IMR-90 (cell line): Measurements from ENCODE around the gene C10orf120. TPM values are rescaled to one million over a fixed set of nuclear protein-coding genes. Genes with fewer than 3 reads are reported as not detected.

ENCODE experiments used
- ATAC-seq: fragments of 200-7000 bp; cut with Tn5 transposase; 2 replicates; pipeline ENCODE4 v1.9.1; 2020; ENCODE audit warnings: low read depth, mild to moderate bottlenecking, moderate library complexity
- BruUV-seq: library from RNA; stranded (reverse); fragments of 400-500 nt; replicated peaks from 2 replicates; lab custom pipeline; 2021; lab: Mats Ljungman, UMichigan
- CTCF ChIA-PET: fragments of 300-600 bp; formaldehyde crosslinking; extraction: SDS; loops from one replicate; lab custom pipeline; 2021; ENCODE audit warnings: antibody characterized with exemption; lab: Yijun Ruan, JAX
- POLR2A ChIA-PET: fragments of 300-600 bp; sonication (Branson Sonifier 250); formaldehyde crosslinking; loops from one replicate; lab custom pipeline; 2022; ENCODE audit warnings: antibody characterized with exemption; ENCODE audit not compliant: unreplicated experiment; lab: Charles Lee
- DNase-seq: peaks from one replicate; pipeline ENCODE4 v3.0.0; 2013
- H2AFZ ChIP-seq: replicated peaks from 2 replicates; pipeline ENCODE3; 2013; ENCODE audit warnings: low read length, mild to moderate bottlenecking; ENCODE audit not compliant: poor library complexity
- H2AK5ac ChIP-seq: 2 replicates; pipeline ENCODE4 v1.6.1; 2013; ENCODE audit warnings: low read depth, low read length, inconsistent platforms
- H2AK9ac ChIP-seq: replicated peaks from 2 replicates; pipeline ENCODE3; 2013; ENCODE audit warnings: mild to moderate bottlenecking, low read depth, low read length, moderate library complexity; ENCODE audit not compliant: poor library complexity
- H2BK120ac ChIP-seq: 2 replicates; pipeline ENCODE4 v1.6.1; 2013; ENCODE audit warnings: low read depth, low read length, inconsistent platforms
- H2BK15ac ChIP-seq: 3 replicates; pipeline ENCODE4 v1.6.1; 2013; ENCODE audit warnings: low read depth, low read length, inconsistent platforms
- H2BK20ac ChIP-seq: 2 replicates; pipeline ENCODE4 v1.6.1; 2013; ENCODE audit warnings: low read depth, mild to moderate bottlenecking, inconsistent platforms, low read length, moderate library complexity
- H2BK5ac ChIP-seq: 2 replicates; pipeline ENCODE4 v1.6.1; 2013; ENCODE audit warnings: mild to moderate bottlenecking, low read depth, low read length, inconsistent platforms; ENCODE audit not compliant: poor library complexity, severe bottlenecking
- H3K14ac ChIP-seq: replicated peaks from 2 replicates; pipeline ENCODE4 v1.6.1; 2013; ENCODE audit warnings: low read depth, low read length, inconsistent platforms
- H3K18ac ChIP-seq: 2 replicates; pipeline ENCODE4 v1.6.1; 2013; ENCODE audit warnings: low read depth, low read length, control low read depth
- H3K23ac ChIP-seq: 2 replicates; pipeline ENCODE4 v1.6.1; 2013; ENCODE audit warnings: low read depth, low read length, inconsistent platforms
- H3K27ac ChIP-seq: 2 replicates; pipeline ENCODE4 v1.5.1; 2013; ENCODE audit warnings: mild to moderate bottlenecking, control low read depth, low read length; ENCODE audit not compliant: insufficient read depth
- H3K27me3 ChIP-seq: 2 replicates; pipeline ENCODE4 v1.6.1; 2013; ENCODE audit warnings: low read length; ENCODE audit not compliant: control insufficient read depth, insufficient read depth
- H3K36me3 ChIP-seq: 2 replicates; pipeline ENCODE4 v1.6.1; 2013; ENCODE audit warnings: low read length, mixed read lengths; ENCODE audit not compliant: control insufficient read depth, insufficient read depth
- H3K4ac ChIP-seq: 2 replicates; pipeline ENCODE4 v1.6.1; 2013; ENCODE audit warnings: low read depth, low read length, inconsistent platforms
- H3K4me1 ChIP-seq: 2 replicates; pipeline ENCODE4 v1.6.1; 2013; ENCODE audit warnings: low read length, mixed read lengths; ENCODE audit not compliant: control insufficient read depth, insufficient read depth
- H3K4me2 ChIP-seq: 2 replicates; pipeline ENCODE4 v1.6.1; 2013; ENCODE audit warnings: low read depth, mild to moderate bottlenecking, control low read depth, low read length, moderate library complexity
- H3K4me3 ChIP-seq: 2 replicates; pipeline ENCODE4 v1.5.1; 2013; ENCODE audit warnings: low read depth, mild to moderate bottlenecking, control low read depth, low read length, moderate library complexity; ENCODE audit not compliant: insufficient read depth
- H3K56ac ChIP-seq: 2 replicates; pipeline ENCODE4 v1.6.1; 2013; ENCODE audit warnings: low read length, inconsistent platforms; ENCODE audit not compliant: insufficient read depth; ENCODE audit errors: extremely low read depth
- H3K79me1 ChIP-seq, 2 experiments: 2 replicates each; pipeline ENCODE4 v1.6.1; 2013; ENCODE audit warnings: low read length in 2 of 2, inconsistent platforms in 1 of 2, low read depth in 1 of 2
- H3K9ac ChIP-seq: 2 replicates; pipeline ENCODE4 v1.6.1; 2013; ENCODE audit warnings: low read depth, low read length, control low read depth
- H3K9me1 ChIP-seq: 2 replicates; pipeline ENCODE4 v1.6.1; 2013; ENCODE audit warnings: low read length, inconsistent platforms; ENCODE audit not compliant: insufficient read depth
- H3K9me3 ChIP-seq: 2 replicates; pipeline ENCODE4 v1.6.1; 2013; ENCODE audit warnings: low read length; ENCODE audit not compliant: control insufficient read depth, insufficient read depth
- H4K20me1 ChIP-seq: 2 replicates; pipeline ENCODE4 v1.6.1; 2013; ENCODE audit warnings: low read length, inconsistent platforms; ENCODE audit not compliant: insufficient read depth
- H4K5ac ChIP-seq: 2 replicates; pipeline ENCODE4 v1.6.1; 2013; ENCODE audit warnings: mild to moderate bottlenecking, low read depth, low read length, control low read depth
- H4K8ac ChIP-seq, 2 experiments: 2 replicates each; pipeline ENCODE4 v1.6.1; 2013; ENCODE audit warnings: low read depth in 2 of 2, low read length in 2 of 2, control low read depth in 1 of 2, inconsistent platforms in 1 of 2
- H4K91ac ChIP-seq: 2 replicates; pipeline ENCODE4 v1.6.1; 2013; ENCODE audit warnings: low read depth, low read length, inconsistent platforms; ENCODE audit not compliant: insufficient read depth
- BHLHE40 ChIP-seq: fragments of 150-350 bp; IDR thresholded peaks from 2 replicates; pipeline ENCODE4 v1.6.1; 2016; ENCODE audit warnings: mild to moderate bottlenecking, low read depth, low read length
- CEBPB ChIP-seq: IDR thresholded peaks from 2 replicates; pipeline ENCODE4 v1.6.1; 2012; ENCODE audit warnings: low read depth, low read length, improper control_type of control experiment
- CHD1 ChIP-seq: IDR thresholded peaks from 2 replicates; pipeline ENCODE4 v1.6.1; 2012; ENCODE audit warnings: low read depth, low read length, improper control_type of control experiment
- CTCF ChIP-seq: conservative IDR thresholded peaks from 2 replicates; pipeline ENCODE4 v1.5.1; 2012; ENCODE audit warnings: mild to moderate bottlenecking, low read depth, low read length, improper control_type of control experiment
- ELK1 ChIP-seq: fragments of 150-350 bp; IDR thresholded peaks from 2 replicates; pipeline ENCODE4 v1.6.1; 2016; ENCODE audit warnings: low read depth, mild to moderate bottlenecking, low read length, moderate library complexity, borderline replicate concordance
- FOS ChIP-seq: fragments of 150-350 bp; IDR thresholded peaks from 2 replicates; pipeline ENCODE4 v1.6.1; 2016; ENCODE audit warnings: low read depth, low read length
- MAFK ChIP-seq: IDR thresholded peaks from 2 replicates; pipeline ENCODE4 v1.6.1; 2012; ENCODE audit warnings: low read depth, low read length, improper control_type of control experiment
- MAZ ChIP-seq: IDR thresholded peaks from 2 replicates; pipeline ENCODE4 v1.6.1; 2012; ENCODE audit warnings: low read depth, mild to moderate bottlenecking, low read length, improper control_type of control experiment, moderate library complexity, borderline replicate concordance
- MXI1 ChIP-seq: IDR thresholded peaks from 2 replicates; pipeline ENCODE4 v1.6.1; 2012; ENCODE audit warnings: low read depth, mild to moderate bottlenecking, low read length, moderate library complexity, borderline replicate concordance
- NFE2L2 ChIP-seq: fragments of 150-350 bp; IDR thresholded peaks from 2 replicates; pipeline ENCODE4 v1.6.1; 2016; ENCODE audit warnings: low read depth, mild to moderate bottlenecking, low read length
- POLR2A ChIP-seq: IDR thresholded peaks from 2 replicates; pipeline ENCODE4 v1.6.1; 2012; ENCODE audit warnings: mild to moderate bottlenecking, low read depth, low read length
- RAD21 ChIP-seq: IDR thresholded peaks from 2 replicates; pipeline ENCODE4 v1.6.1; 2012; ENCODE audit warnings: low read length, improper control_type of control experiment
- RFX5 ChIP-seq: IDR thresholded peaks from 2 replicates; pipeline ENCODE4 v1.8.0; 2012; ENCODE audit warnings: low read depth, mild to moderate bottlenecking, low read length, moderate library complexity
- USF2 ChIP-seq: fragments of 150-350 bp; IDR thresholded peaks from 2 replicates; pipeline ENCODE4 v1.6.1; 2017; ENCODE audit warnings: mild to moderate bottlenecking, antibody characterized with exemption, low read length, low read depth
- WGBS, 2 experiments: methylation state at CpG; one replicate each; pipeline versions ENCODE4 v1.1.5 to v1.1.7; 2013; ENCODE audit warnings: missing lambda C conversion rate in 2 of 2; ENCODE audit not compliant: insufficient read length in 1 of 2; ENCODE audit errors: extremely low coverage in 2 of 2; 5-methylcytosine and 5-hydroxymethylcytosine counted together
- dilution Hi-C: fragments of 300-500 bp; cut with HindIII; formaldehyde crosslinking; loops from one replicate; pipeline ENCODE4 v1.14.3; 2018; ENCODE audit warnings: low sequenced_read_pairs; ENCODE audit not compliant: unreplicated experiment
- in situ Hi-C: fragments of 300-500 bp; cut with MboI; formaldehyde crosslinking; loops from 3 replicates; pipeline ENCODE4 v1.14.3; 2019; ENCODE audit warnings: low sequenced_read_pairs, inconsistent platforms, mixed read lengths
- intact Hi-C: fragments of 100-400 bp; cut with micrococcal nuclease; formaldehyde crosslinking; loops from 2 replicates; pipeline ENCODE4 v1.10.0; 2022
- polyA plus RNA-seq, 3 experiments: library from polyadenylated mRNA; depleted of rRNA; stranded (reverse); fragments of >200 nt; gene quantifications; 2 replicates each; pipeline ENCODE4 v1.2.3, GENCODE V29; 2012; ENCODE audit warnings: low replicate concordance in 1 of 3
- total RNA-seq: library from RNA; depleted of rRNA; stranded (reverse); fragments of >200 nt; gene quantifications from 2 replicates; pipeline ENCODE4 v1.2.3, GENCODE V29; 2012

Gene C10orf120
- total and polyA plus RNA-seq, 2 of the 4 experiments (the other 2 are of a cell fraction): not detected

- no peak overlapping the region for H4K8ac ChIP-seq
- H4K5ac ChIP-seq: no peak overlapping the region
- intact Hi-C loops (no loop called here), in situ Hi-C loops (loop anchor here (25.0 kb wide), 1 partner anchor 898 kb away; no protein-coding TSS in a partner anchor), dilution Hi-C loops (no loop called here)
- H2AK5ac ChIP-seq: no peak overlapping the region
- ChIA-PET POLR2A (no interaction called here), CTCF (no interaction called here)
- no peak overlapping the region for H3K56ac ChIP-seq
- no peaks in the 10 kb centered on the region for H3K27me3 ChIP-seq
- no peak overlapping the region for H2BK20ac ChIP-seq
- ATAC-seq: no peak
- no peak overlapping the region for H3K14ac ChIP-seq
- no peak for DNase-seq
- WGBS, 2 experiments: 25% methylated on average over 2 of the region's 8 CpGs; no CpG with 5 or more reads in 1 of the 2 experiments
- no peaks in the 10 kb centered on the region for H4K20me1 ChIP-seq
- no peaks in the 10 kb centered on the region for H3K9me1 ChIP-seq
- no peak overlapping the region for H3K23ac ChIP-seq
- no peaks in the 10 kb centered on the region for H3K79me1 ChIP-seq
- no peak overlapping the region for H2BK5ac ChIP-seq
- no peak overlapping the region for H3K27ac ChIP-seq
- H2BK120ac ChIP-seq: no peak overlapping the region
- H3K4me2 ChIP-seq: no peak overlapping the region
- no peak overlapping the region for H4K91ac ChIP-seq
- no peak overlapping the region for H2BK15ac ChIP-seq
- no peak overlapping the region for H3K4me3 ChIP-seq
- H2AFZ ChIP-seq: no peak overlapping the region
- H3K9ac ChIP-seq: no peak overlapping the region
- no TSS peak for BruUV-seq
- TF ChIP-seq CEBPB (no peak), USF2 (no peak), MAZ (no peak), FOS (no peak), CTCF (no peak), POLR2A (no peak), RFX5 (no peak), MAFK (no peak), RAD21 (no peak), BHLHE40 (no peak), CHD1 (no peak), ELK1 (no peak), MXI1 (no peak), NFE2L2 (no peak)
- H3K18ac ChIP-seq: no peak overlapping the region
- no peaks in the 10 kb centered on the region for H3K36me3 ChIP-seq
- H3K4me1 ChIP-seq: no peaks in the 10 kb centered on the region
- no peaks in the 10 kb centered on the region for H3K9me3 ChIP-seq
- no peak overlapping the region for H3K4ac ChIP-seq
- no peak overlapping the region for H2AK9ac ChIP-seq
Observed at GRCh38 chr10:122664501-122664900, 35.1 kb downstream of the C10orf120 start.
